ENCODE measurements around the gene CDH4. TPM values are rescaled to one million over a fixed set of nuclear protein-coding genes. Genes with fewer than 3 reads are reported as not detected.
"Not testable (repeated sequence)": the region's sequence is repeated elsewhere in the genome, so short reads cannot be mapped to it uniquely, and the experiment has no call there.

Gene CDH4
- total RNA-seq, 1 donor from 2014 or later = not detected

DNA sequence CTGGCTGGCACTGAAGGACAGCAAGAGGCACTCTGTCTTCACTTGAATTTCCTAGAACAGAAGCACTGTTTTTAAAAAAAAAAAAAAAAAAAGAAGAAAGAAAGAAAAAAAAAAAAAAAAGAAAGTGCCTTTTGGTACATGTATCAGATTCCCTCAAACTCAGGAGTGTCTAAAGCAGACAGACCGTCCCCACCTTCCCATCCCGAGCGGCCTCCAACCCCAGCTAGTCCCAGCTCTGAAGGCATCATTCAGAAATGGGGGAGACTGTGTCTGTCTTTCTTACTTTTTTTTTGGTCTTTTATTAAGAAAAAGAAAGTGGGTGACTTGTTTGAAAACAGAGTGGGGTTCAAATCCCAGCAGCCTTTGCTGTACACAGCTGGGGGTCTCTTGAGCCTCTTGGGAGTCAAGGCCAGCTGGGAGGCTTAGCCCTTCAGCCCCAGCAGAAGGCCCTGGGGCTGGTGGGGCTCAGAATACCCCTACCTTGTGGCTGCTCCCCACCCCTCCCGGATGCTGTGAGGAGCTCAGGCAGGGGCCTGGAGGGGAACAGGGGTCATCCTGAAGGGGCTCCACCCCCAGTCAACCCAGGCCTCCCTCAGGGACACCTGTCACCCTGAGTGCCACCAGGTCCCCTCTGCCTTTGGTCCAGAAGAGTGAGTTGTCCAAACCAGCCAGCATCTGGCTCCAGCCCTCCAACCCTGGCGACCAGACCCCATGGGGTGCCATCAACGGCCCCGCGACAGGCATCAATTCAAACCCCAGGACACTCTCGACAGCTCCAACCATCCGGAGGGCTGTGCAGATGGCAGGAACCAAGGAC is 685.3 kb downstream of the CDH4 start:
- DNase-seq (ENCODE audit: low spot score) (no peak), ATAC-seq (no peak)

DNA sequence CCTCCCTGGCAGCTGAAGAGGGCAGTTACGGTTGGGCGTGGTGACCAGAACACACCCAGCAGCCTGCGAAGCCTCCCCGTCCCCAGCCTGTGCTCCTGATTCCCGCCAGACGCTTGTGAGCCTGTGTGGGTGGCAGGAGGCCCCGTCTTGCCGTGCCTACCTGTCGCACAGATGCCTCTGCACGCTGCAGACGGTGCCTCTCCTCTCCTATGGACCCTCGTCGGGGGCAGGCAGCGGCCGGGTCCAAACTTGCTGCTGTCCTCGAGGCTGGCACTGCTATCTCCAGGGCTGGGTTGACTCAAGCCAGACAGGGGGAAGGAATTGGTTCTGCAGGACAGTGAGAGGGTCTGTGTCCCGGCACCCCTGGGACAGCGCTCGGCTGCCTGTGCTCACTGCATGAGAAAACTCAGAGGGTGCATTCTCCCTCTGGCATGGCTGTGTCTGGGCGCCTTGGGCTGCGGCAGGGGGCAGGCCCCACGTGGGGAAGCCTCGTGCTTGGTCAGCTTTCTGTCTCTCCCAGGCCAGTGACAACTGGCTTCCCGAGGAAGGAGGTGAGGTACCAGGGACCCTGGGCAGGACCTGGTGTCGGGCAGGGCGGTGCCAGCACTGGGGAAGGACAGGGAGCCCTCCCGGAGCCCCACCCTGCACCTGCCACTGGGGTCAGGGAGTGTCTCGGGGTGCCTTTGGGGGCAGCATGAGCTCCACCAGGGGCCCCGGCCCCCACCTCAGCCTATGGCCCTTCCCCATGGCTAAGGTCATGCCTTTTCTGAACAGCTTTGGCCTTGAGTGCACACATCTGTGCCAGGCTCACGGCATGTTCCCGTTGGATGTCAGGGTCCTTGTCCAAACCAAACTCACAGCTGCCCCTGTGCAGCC is 686.1 kb downstream of the CDH4 start:
- no peak for ATAC-seq

GRCh38 chr20:61938839-61939690 is 687.0 kb downstream of the CDH4 start:
- ATAC-seq (no peak), DNase-seq (ENCODE audit: low spot score) (peak; percentile 24)

More for the DNA sequence above, 686.1 kb downstream of the CDH4 start:
- peak; percentile 37 for DNase-seq (ENCODE audit: low spot score)

GRCh38 chr20:61939691-61940360 is 687.8 kb downstream of the CDH4 start:
- ATAC-seq (no peak), DNase-seq (ENCODE audit: low spot score) (no peak)

- no peak for ATAC-seq
- no peak for DNase-seq (ENCODE audit: low spot score)
These were observed 688.4 kb downstream of the CDH4 start for GRCh38 chr20:61940491-61940890.

GRCh38 chr20:61940976-61941720 is 689.1 kb downstream of the CDH4 start:
- DNase-seq (ENCODE audit: low spot score) (peak; percentile 36), ATAC-seq (no peak)

GRCh38 chr20:61941721-61942405 is 689.8 kb downstream of the CDH4 start:
- DNase-seq (ENCODE audit: low spot score) (peak; percentile 24), ATAC-seq (no peak)

DNA sequence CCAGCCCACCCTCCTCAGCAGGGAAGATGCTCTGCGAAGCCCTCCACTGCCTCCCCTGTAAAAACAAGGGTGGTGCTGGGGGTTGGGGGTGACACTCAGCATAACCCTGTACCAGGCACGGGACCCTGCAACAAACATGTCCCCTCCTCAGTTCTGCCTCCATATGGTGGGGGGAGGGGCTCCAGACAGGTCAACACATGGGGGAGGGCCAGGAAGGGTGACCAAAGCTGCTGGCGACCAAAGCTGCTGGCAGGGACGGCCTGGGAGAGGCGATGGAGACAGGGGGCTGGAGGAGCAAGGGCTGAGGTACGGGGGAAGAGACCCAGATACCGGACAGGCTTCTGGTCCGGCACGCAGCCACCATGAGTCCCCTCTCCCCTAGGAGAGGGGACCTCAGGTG is 690.5 kb downstream of the CDH4 start:
- ATAC-seq (no peak), DNase-seq (ENCODE audit: low spot score) (peak; percentile 29)

GRCh38 chr20:61944967-61945366 is 692.9 kb downstream of the CDH4 start:
- ATAC-seq; DNase-seq (ENCODE audit: low spot score): not testable (repeated sequence)

- not testable (repeated sequence) for DNase-seq (ENCODE audit: low spot score); ATAC-seq
These were observed 693.4 kb downstream of the CDH4 start for GRCh38 chr20:61945495-61945894.

- not testable (repeated sequence) for ATAC-seq; DNase-seq (ENCODE audit: low spot score)
These were observed 696.0 kb downstream of the CDH4 start for GRCh38 chr20:61948056-61948455.

GRCh38 chr20:61948586-61949362 is 696.7 kb downstream of the CDH4 start:
- no peak for DNase-seq (ENCODE audit: low spot score)

DNA sequence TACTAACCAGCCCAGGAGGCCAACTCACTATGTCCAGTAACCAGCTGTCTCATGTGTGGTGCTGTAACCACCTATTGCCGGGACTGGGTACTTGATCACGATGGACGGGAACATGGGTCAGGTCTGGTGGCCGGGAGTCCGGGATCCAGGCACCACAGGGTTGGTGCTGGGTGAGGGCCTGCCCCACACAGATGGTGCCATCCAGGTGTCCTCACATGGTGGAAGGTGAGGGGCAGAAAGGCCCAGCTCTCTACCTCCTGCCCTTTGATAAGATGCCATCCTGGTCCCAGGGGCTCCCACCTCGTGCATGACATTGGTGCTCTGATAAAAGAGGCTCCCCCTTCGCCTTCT is 697.3 kb downstream of the CDH4 start:
- no peak for ATAC-seq
- peak; percentile 34 for DNase-seq (ENCODE audit: low spot score)

More at GRCh38 chr20:61948586-61949362, 696.7 kb downstream of the CDH4 start:
- no peak for ATAC-seq

GRCh38 chr20:61949714-61950640 is 697.9 kb downstream of the CDH4 start:
- ATAC-seq = no peak
- peak; percentile 30 for DNase-seq (ENCODE audit: low spot score)

DNA sequence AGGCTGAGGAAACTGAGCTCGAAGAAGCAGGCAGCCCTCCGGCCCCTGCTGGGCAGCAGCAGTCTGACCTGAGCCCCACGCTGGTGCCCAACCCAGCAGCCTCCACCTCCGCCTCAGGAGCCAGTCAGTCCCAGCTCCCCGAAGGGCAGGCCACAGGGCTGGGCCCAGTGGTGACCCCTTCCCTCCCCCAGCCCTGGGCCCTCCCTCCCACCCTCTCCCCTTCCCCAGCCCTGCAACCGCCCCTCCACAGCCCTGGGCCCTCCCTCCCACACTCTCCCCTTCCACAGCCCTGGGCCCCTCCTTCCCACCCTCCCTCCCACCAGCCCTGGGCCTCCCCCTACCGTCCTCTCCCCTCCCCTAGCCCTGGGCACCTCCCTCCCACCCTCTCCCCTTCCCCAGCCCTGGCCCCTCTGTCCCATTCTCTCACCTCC is 698.6 kb downstream of the CDH4 start:
- ATAC-seq = peak; percentile 19
- DNase-seq (ENCODE audit: low spot score) = peak; percentile 30

DNA sequence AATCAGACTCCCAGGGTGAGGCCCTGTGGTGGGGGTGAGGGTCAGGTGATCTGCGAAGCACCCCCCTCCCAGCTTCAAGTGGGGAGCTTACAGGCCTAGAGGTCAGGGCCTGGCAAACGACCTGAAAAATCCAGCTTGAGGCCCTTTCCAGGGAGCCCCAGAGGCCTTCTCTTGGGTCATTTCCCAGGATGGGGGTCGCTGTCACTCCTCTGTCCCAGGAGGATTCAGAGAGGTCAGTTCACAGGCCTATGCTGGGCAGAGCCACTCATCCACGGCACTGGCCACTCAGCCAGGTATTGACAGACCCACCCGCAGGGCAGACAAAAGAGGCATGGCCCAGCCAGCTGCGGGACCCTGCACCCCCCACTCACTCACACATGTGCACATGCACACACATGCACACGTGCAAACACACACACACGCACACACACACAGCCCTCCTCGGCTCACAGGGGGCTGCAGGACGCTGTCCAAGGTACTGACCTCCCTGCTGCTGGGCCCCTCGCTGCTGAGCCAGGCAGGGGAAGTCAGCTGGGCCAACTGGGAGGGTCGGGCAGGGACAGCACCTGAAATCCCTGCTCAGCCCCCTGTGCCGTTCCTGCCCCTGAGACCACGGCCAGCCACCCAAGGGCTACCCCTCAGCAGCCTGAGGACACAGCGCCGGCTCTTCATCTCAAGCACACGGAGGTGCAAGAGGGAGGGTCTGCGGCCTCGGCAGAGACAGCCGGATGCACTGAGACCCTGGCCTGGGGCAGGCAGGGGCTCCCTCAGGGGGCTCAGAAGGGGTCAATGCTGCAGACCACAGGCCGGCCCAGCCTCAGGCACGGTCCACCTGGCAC is 699.9 kb downstream of the CDH4 start:
- peak; percentile 19 for DNase-seq (ENCODE audit: low spot score)
- ATAC-seq = no peak
